ENCODE measurements around the gene TSEN15. TPM values are rescaled to one million over a fixed set of nuclear protein-coding genes. Genes with fewer than 3 reads are reported as not detected.

TSEN15 gene
- total and polyA plus RNA-seq, 2 of the 13 experiments (the other 11 are each of a cell fraction or from before 2014, with no cell fraction given) = 25.6 to 35.8 TPM

DNA sequence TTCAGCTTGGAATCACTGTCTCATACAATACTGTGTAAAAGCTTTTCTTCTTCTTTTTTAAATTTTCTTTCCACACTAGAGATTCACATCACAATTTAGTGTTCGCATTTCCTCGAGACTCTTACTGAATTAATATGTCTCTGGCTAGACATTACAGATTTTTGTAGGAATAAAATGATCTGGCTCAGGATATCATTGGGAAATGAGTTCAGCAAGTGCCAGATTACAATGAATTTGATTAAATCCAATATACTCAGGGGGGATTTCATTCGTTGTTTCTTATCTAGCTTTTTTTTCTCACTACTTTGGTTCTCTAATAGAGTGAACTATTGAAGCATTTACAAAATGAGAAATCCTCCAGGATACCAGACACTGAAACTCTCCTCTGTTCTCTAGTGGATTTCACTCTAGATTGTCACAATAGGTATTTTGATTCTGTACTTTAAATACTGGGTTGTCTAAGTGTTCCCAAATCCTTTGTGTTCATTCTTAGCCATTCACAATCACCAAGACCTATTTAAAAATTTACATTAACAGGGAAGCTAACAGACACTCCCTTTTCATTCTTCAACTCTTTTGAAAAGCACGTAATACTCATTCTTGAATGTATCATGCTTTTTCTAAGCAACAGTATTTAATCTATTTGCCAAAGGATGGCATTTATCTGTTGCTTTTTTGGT is 2.8 kb upstream of the TSEN15 start:
- H3K79me2 ChIP-seq (ENCODE audit: insufficient read depth, low read length) = peaks cover 14% of the 10 kb centered on the region
- DNase-seq (ENCODE audit: low spot score) = no peak
- no peak overlapping the region for H3K4me2 ChIP-seq (ENCODE audit: low read depth, low read length)
- CTCF ChIA-PET (ENCODE audit: low intra/inter-chr PET ratio, low total read pairs) = no interaction called here
- POLR2A ChIA-PET = no interaction called here
- no peak overlapping the region for H3K9ac ChIP-seq (ENCODE audit: insufficient read depth, low read depth, low read length)
- WGBS (ENCODE audit: low lambda C conversion rate) = 48% methylated on average over 4 of the region's 4 CpGs
- BruUV-seq (replicated peaks) = no TSS peak
- TF ChIP-seq, protein P1, sequence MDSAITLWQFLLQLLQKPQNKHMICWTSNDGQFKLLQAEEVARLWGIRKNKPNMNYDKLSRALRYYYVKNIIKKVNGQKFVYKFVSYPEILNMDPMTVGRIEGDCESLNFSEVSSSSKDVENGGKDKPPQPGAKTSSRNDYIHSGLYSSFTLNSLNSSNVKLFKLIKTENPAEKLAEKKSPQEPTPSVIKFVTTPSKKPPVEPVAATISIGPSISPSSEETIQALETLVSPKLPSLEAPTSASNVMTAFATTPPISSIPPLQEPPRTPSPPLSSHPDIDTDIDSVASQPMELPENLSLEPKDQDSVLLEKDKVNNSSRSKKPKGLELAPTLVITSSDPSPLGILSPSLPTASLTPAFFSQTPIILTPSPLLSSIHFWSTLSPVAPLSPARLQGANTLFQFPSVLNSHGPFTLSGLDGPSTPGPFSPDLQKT (CRISPR knock-in tag; IDR thresholded peaks at IDR 0.05; ENCODE audit: borderline replicate concordance) = no peak
- no peak for TF ChIP-seq ZNF670 (CRISPR knock-in tag; IDR thresholded peaks at IDR 0.05; ENCODE audit: borderline replicate concordance)
- no peaks in the 10 kb centered on the region; a peak in 1 of 5 replicates for H3K27me3 ChIP-seq (ENCODE audit: control insufficient read depth in 1 of 2, insufficient read depth in 2 of 2, low read length in 2 of 2)
- H3K4me1 ChIP-seq (ENCODE audit: insufficient read depth, low read length) = peaks cover 25% of the 10 kb centered on the region
- no peak overlapping the region for H3K27ac ChIP-seq (ENCODE audit: extremely low read length, insufficient read depth, low read length)
- ATAC-seq = no peak
- no peaks in the 10 kb centered on the region for H4K20me1 ChIP-seq (ENCODE audit: insufficient read depth, low read length)
- no peaks in the 10 kb centered on the region for H3K36me3 ChIP-seq (replicated peaks in 1 of 2; ENCODE audit: control insufficient read depth in 1 of 2, insufficient read depth in 2 of 2, low read length in 2 of 2)
- no peak overlapping the region for H2AFZ ChIP-seq (ENCODE audit: low read length)
- H3K4me3 ChIP-seq (replicated peaks in 1 of 3; ENCODE audit: insufficient read depth in 1 of 3, low read depth in 2 of 3, low read length in 3 of 3) = no peak overlapping the region
- no peak for FAIRE-seq
- intact Hi-C loops (cut with micrococcal nuclease; ENCODE audit: unreplicated experiment) (no loop called here), in situ Hi-C loops (cut with HindIII; ENCODE audit: extremely low pct_ligation_motif_present, low pct_unique_long_range_greater_than_20kb) (no loop called here)
- H3K9me3 ChIP-seq (ENCODE audit: low read length) = no peaks in the 10 kb centered on the region

DNA sequence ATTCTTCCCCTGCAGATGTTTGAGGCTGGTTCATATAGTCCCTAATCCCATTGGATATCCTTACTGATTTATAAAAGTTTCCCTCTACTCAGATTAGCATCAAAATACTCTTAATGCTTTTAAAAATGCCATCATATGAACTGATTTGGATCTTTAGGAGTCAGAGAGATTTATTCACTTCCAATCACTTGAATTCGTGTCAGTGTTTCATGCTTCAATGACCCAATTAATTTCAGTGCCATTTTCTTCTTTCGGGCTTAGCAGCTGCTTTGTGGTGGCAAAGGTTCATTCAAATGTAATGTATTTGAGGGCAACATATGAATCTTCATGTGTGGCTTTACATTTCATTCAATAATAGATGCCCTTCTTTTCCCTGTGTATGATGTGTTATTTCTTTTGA is 2.2 kb upstream of the TSEN15 start:
- Histone ChIP-seq H3K4me2 (ENCODE audit: low read depth, low read length) (no peak overlapping the region), H3K27ac (ENCODE audit: extremely low read length, insufficient read depth, low read length) (no peak overlapping the region), H3K79me2 (ENCODE audit: insufficient read depth, low read length) (peaks cover 16% of the 10 kb centered on the region), H3K27me3 (ENCODE audit: control insufficient read depth in 1 of 2, insufficient read depth in 2 of 2, low read length in 2 of 2) (no peaks in the 10 kb centered on the region; a peak in 1 of 5 replicates), H3K9ac (ENCODE audit: insufficient read depth, low read depth, low read length) (no peak overlapping the region), H3K9me3 (ENCODE audit: low read length) (no peaks in the 10 kb centered on the region), H2AFZ (ENCODE audit: low read length) (no peak overlapping the region), H3K4me3 (replicated peaks in 1 of 3; ENCODE audit: insufficient read depth in 1 of 3, low read depth in 2 of 3, low read length in 3 of 3) (no peak overlapping the region), H4K20me1 (ENCODE audit: insufficient read depth, low read length) (no peaks in the 10 kb centered on the region), H3K4me1 (ENCODE audit: insufficient read depth, low read length) (peaks cover 28% of the 10 kb centered on the region), H3K36me3 (replicated peaks in 1 of 2; ENCODE audit: control insufficient read depth in 1 of 2, insufficient read depth in 2 of 2, low read length in 2 of 2) (no peaks in the 10 kb centered on the region)
- BruUV-seq (replicated peaks) = no TSS peak
- ChIA-PET POLR2A (no interaction called here), CTCF (ENCODE audit: low intra/inter-chr PET ratio, low total read pairs) (no interaction called here)
- 92% methylated on average over 2 of the region's 2 CpGs for WGBS (ENCODE audit: low lambda C conversion rate)
- ATAC-seq = no peak
- in situ Hi-C loops (cut with HindIII; ENCODE audit: extremely low pct_ligation_motif_present, low pct_unique_long_range_greater_than_20kb) = no loop called here
- intact Hi-C loops (cut with micrococcal nuclease; ENCODE audit: unreplicated experiment) = no loop called here
- TF ChIP-seq KDM5A (IDR thresholded peaks at IDR 0.05; ENCODE audit: borderline replicate concordance, low read length) (no peak), FOXM1 (CRISPR knock-in tag; IDR thresholded peaks at IDR 0.05) (no peak), SALL1 (CRISPR knock-in tag; IDR thresholded peaks at IDR 0.05) (no peak), YEATS2 (CRISPR knock-in tag; IDR thresholded peaks at IDR 0.05; ENCODE audit: borderline replicate concordance) (no peak), TBP (CRISPR knock-in tag; IDR thresholded peaks at IDR 0.05) (no peak)
- TF ChIP-seq, protein P2, sequence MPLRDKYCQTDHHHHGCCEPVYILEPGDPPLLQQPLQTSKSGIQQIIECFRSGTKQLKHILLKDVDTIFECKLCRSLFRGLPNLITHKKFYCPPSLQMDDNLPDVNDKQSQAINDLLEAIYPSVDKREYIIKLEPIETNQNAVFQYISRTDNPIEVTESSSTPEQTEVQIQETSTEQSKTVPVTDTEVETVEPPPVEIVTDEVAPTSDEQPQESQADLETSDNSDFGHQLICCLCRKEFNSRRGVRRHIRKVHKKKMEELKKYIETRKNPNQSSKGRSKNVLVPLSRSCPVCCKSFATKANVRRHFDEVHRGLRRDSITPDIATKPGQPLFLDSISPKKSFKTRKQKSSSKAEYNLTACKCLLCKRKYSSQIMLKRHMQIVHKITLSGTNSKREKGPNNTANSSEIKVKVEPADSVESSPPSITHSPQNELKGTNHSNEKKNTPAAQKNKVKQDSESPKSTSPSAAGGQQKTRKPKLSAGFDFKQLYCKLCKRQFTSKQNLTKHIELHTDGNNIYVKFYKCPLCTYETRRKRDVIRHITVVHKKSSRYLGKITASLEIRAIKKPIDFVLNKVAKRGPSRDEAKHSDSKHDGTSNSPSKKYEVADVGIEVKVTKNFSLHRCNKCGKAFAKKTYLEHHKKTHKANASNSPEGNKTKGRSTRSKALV (CRISPR knock-in tag; IDR thresholded peaks at IDR 0.05) = no peak
- TF ChIP-seq, protein P3, sequence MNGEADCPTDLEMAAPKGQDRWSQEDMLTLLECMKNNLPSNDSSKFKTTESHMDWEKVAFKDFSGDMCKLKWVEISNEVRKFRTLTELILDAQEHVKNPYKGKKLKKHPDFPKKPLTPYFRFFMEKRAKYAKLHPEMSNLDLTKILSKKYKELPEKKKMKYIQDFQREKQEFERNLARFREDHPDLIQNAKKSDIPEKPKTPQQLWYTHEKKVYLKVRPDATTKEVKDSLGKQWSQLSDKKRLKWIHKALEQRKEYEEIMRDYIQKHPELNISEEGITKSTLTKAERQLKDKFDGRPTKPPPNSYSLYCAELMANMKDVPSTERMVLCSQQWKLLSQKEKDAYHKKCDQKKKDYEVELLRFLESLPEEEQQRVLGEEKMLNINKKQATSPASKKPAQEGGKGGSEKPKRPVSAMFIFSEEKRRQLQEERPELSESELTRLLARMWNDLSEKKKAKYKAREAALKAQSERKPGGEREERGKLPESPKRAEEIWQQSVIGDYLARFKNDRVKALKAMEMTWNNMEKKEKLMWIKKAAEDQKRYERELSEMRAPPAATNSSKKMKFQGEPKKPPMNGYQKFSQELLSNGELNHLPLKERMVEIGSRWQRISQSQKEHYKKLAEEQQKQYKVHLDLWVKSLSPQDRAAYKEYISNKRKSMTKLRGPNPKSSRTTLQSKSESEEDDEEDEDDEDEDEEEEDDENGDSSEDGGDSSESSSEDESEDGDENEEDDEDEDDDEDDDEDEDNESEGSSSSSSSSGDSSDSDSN (CRISPR knock-in tag; IDR thresholded peaks at IDR 0.05) = no peak
- FAIRE-seq = no peak
- DNase-seq (ENCODE audit: low spot score) = no peak

All from HepG2 (cell line).